Karpas-422 (cell line): ENCODE data around the gene YPEL4. TPM values are rescaled to one million over a fixed set of nuclear protein-coding genes. Genes with fewer than 3 reads are reported as not detected.

ENCODE experiments used
- DNase-seq: peaks from one replicate; pipeline ENCODE4 v3.0.0-alpha.2; 2015
- H2AFZ ChIP-seq: fragments of 200-600 bp; sonication (generic); 2 replicates; pipeline ENCODE4 v1.6.1; 2014; ENCODE audit warnings: antibody characterized with exemption, low read length, mixed read lengths
- H3K27ac ChIP-seq: fragments of 200-600 bp; sonication (generic); 2 replicates; pipeline ENCODE4 v1.5.1; 2014; ENCODE audit warnings: mild to moderate bottlenecking, low read length, moderate library complexity
- H3K27me3 ChIP-seq: fragments of 200-600 bp; sonication (generic); 2 replicates; pipeline ENCODE4 v1.6.1; 2014; ENCODE audit warnings: low read length, mixed read lengths
- H3K36me3 ChIP-seq: fragments of 200-600 bp; sonication (generic); 2 replicates; pipeline ENCODE4 v1.6.1; 2014; ENCODE audit warnings: low read length, mixed read lengths; ENCODE audit not compliant: insufficient read depth
- H3K4me1 ChIP-seq: fragments of 200-600 bp; sonication (generic); 2 replicates; pipeline ENCODE4 v1.6.1; 2014; ENCODE audit warnings: mild to moderate bottlenecking, low read length, mixed read lengths
- H3K4me2 ChIP-seq: fragments of 200-600 bp; sonication (generic); 2 replicates; pipeline ENCODE4 v1.6.1; 2014; ENCODE audit warnings: low read length, low read depth, mild to moderate bottlenecking; ENCODE audit not compliant: poor library complexity, severe bottlenecking
- H3K4me3 ChIP-seq: fragments of 200-600 bp; sonication (generic); 2 replicates; pipeline ENCODE4 v1.5.1; 2014; ENCODE audit warnings: mild to moderate bottlenecking, antibody characterized with exemption, low read length, mixed read lengths
- H3K79me2 ChIP-seq: fragments of 200-600 bp; sonication (generic); 2 replicates; pipeline ENCODE4 v1.6.1; 2014; ENCODE audit warnings: mild to moderate bottlenecking, low read length, mixed read lengths
- H3K9ac ChIP-seq: fragments of 200-600 bp; sonication (generic); 2 replicates; pipeline ENCODE4 v1.6.0; 2014; ENCODE audit warnings: low read length
- H3K9me2 ChIP-seq: fragments of 200-600 bp; sonication (generic), shearing (Covaris generic); replicated peaks from 2 replicates; pipeline ENCODE4 v1.6.0; 2014; ENCODE audit warnings: mild to moderate bottlenecking, low read length, moderate library complexity; ENCODE audit not compliant: insufficient read depth
- H3K9me3 ChIP-seq: fragments of 300-700, 200-600 bp; sonication (generic); 2 replicates; pipeline ENCODE4 v1.6.1; 2014; ENCODE audit warnings: low read length, mixed read lengths
- H4K20me1 ChIP-seq: fragments of 200-600 bp; sonication (generic); 2 replicates; pipeline ENCODE4 v1.6.1; 2014; ENCODE audit warnings: mild to moderate bottlenecking, antibody characterized with exemption, low read length, low read depth; ENCODE audit not compliant: insufficient read depth
- total RNA-seq: library from RNA; depleted of rRNA; stranded (reverse); fragments of >200 nt; shearing (Covaris generic); gene quantifications from 2 replicates; pipeline ENCODE4 v1.2.3, GENCODE V29; 2014; ENCODE audit warnings: low replicate concordance

YPEL4 gene
- total RNA-seq, 1 experiment from 2014 or later = not detected

- Histone ChIP-seq H3K9me3 (no peaks in the 10 kb centered on the region), H3K27ac (no peak overlapping the region)
- DNase-seq = no peak
These were observed 15.4 kb downstream of the YPEL4 start for GRCh38 chr11:57634311-57634710.

DNA sequence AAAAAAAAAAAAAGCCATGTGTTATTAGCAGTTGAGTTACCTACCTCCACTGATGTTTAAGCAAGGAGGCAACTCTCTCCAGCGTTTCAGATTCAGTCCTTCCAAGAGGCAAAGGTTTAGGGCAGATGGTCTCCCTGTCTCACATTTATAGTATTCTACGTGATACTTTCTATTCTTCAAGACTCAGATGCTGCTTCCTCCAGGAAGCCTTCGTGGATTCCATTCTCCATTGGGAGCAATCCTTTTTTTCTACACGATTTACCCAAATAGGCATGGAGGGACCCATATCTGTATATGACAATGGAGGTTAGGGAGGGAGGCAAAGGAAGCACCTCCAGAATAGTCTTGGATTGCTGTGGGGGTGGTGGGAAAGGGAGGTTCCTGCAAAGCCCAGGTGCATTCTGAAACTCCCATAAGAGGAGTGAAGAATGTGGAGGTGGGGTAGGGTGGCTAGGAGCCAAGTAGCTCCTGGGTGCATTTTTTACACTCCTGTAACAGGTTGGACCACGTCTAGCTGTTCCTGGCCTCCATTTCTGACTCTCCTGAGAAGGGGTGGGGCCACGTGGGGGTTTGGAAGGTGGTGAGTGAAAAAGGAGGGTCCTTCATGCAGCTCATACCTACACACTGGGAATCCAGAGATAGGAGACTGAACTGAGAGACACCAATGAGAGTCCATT, 16.2 kb downstream of the YPEL4 start:
- Histone ChIP-seq H3K4me3 (no peak overlapping the region), H3K4me1 (no peaks in the 10 kb centered on the region), H4K20me1 (no peaks in the 10 kb centered on the region), H3K36me3 (no peaks in the 10 kb centered on the region), H3K4me2 (no peak overlapping the region), H3K9me2 (no peaks in the 10 kb centered on the region), H3K27me3 (no peaks in the 10 kb centered on the region), H3K79me2 (no peaks in the 10 kb centered on the region), H3K27ac (no peak overlapping the region), H3K9me3 (no peaks in the 10 kb centered on the region), H3K9ac (no peak overlapping the region), H2AFZ (no peak overlapping the region)
- no peak for DNase-seq

More at GRCh38 chr11:57634311-57634710, 15.4 kb downstream of the YPEL4 start:
- no peak overlapping the region for H3K4me3 ChIP-seq
- H3K4me1 ChIP-seq = no peaks in the 10 kb centered on the region
- no peaks in the 10 kb centered on the region for H3K79me2 ChIP-seq
- no peaks in the 10 kb centered on the region for H3K9me2 ChIP-seq
- no peak overlapping the region for H3K4me2 ChIP-seq
- no peak overlapping the region for H3K9ac ChIP-seq
- no peaks in the 10 kb centered on the region for H4K20me1 ChIP-seq
- H3K36me3 ChIP-seq = no peaks in the 10 kb centered on the region
- H3K27me3 ChIP-seq = no peaks in the 10 kb centered on the region
- no peak overlapping the region for H2AFZ ChIP-seq

DNA sequence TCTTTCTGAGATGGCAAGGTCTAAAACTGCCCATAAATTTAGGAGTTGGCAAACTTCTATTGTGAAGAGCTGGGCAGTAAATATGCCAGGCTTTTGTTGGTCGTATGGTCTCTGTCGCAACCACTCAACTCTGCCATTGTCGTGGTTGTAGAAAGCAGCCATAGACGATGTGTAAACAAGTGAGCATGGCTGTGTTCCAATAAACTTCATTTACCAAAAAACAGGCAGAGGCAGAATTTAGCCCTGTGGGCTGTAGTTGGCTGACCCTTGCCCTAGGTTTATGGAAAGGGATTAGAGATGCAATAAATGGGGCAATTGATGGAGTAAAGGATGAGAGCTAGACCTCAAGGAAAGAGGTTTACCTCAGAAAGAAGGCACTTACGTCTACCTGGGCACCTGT, 17.6 kb downstream of the YPEL4 start:
- H2AFZ ChIP-seq = no peak overlapping the region
- H3K9me2 ChIP-seq = no peaks in the 10 kb centered on the region
- H3K9ac ChIP-seq = no peak overlapping the region
- no peaks in the 10 kb centered on the region for H3K9me3 ChIP-seq
- no peak for DNase-seq
- H3K27ac ChIP-seq = no peak overlapping the region
- no peak overlapping the region for H3K4me3 ChIP-seq
- H3K36me3 ChIP-seq = no peaks in the 10 kb centered on the region
- H4K20me1 ChIP-seq = no peaks in the 10 kb centered on the region
- H3K4me2 ChIP-seq = no peak overlapping the region
- H3K27me3 ChIP-seq = no peaks in the 10 kb centered on the region
- H3K4me1 ChIP-seq = no peaks in the 10 kb centered on the region
- no peaks in the 10 kb centered on the region for H3K79me2 ChIP-seq

- Histone ChIP-seq H3K27ac (no peak overlapping the region), H3K9ac (no peak overlapping the region), H3K9me3 (no peaks in the 10 kb centered on the region), H3K36me3 (no peaks in the 10 kb centered on the region), H3K79me2 (no peaks in the 10 kb centered on the region), H3K4me1 (no peaks in the 10 kb centered on the region), H3K9me2 (no peaks in the 10 kb centered on the region), H3K4me3 (no peak overlapping the region), H2AFZ (no peak overlapping the region), H3K4me2 (no peak overlapping the region), H3K27me3 (no peaks in the 10 kb centered on the region), H4K20me1 (no peaks in the 10 kb centered on the region)
- DNase-seq = no peak
These were observed 19.5 kb downstream of the YPEL4 start for GRCh38 chr11:57630171-57630570.

DNA sequence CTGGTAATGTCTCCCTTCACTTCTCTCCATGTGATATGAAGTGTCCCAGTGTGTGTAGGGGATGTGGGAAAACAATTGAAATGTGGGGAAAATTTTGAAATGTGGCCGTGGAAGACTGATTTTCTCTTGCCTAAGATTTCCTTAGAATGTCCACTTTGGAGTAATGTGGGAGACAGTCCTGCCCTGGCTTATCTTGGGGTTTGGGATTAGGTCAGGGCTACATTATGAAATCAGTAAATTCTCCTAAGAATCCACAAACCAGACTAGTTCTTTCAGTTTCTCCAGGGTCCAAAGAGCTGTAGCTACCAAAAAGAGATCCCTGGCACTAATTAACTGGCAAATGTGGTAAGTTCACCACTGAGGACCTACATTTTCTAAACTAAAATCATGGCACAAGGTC, 22.8 kb downstream of the YPEL4 start:
- H3K79me2 ChIP-seq = no peaks in the 10 kb centered on the region
- no peaks in the 10 kb centered on the region for H3K9me2 ChIP-seq
- no peaks in the 10 kb centered on the region for H3K4me1 ChIP-seq
- no peak overlapping the region for H3K9ac ChIP-seq
- H2AFZ ChIP-seq = no peak overlapping the region
- no peaks in the 10 kb centered on the region for H3K9me3 ChIP-seq
- no peaks in the 10 kb centered on the region for H3K27me3 ChIP-seq
- DNase-seq = no peak
- H3K27ac ChIP-seq = no peak overlapping the region
- no peak overlapping the region for H3K4me2 ChIP-seq
- no peaks in the 10 kb centered on the region for H4K20me1 ChIP-seq
- no peaks in the 10 kb centered on the region for H3K36me3 ChIP-seq
- no peak overlapping the region for H3K4me3 ChIP-seq

- Histone ChIP-seq H3K27ac (no peak overlapping the region), H3K79me2 (no peaks in the 10 kb centered on the region), H3K9ac (no peak overlapping the region)
These were observed 24.8 kb downstream of the YPEL4 start for GRCh38 chr11:57624864-57625263.

GRCh38 chr11:57622263-57622662, 27.4 kb downstream of the YPEL4 start:
- H4K20me1 ChIP-seq = no peaks in the 10 kb centered on the region
- H3K79me2 ChIP-seq = no peaks in the 10 kb centered on the region
- H3K4me2 ChIP-seq = no peak overlapping the region
- H2AFZ ChIP-seq = no peak overlapping the region
- H3K9ac ChIP-seq = no peak overlapping the region
- H3K36me3 ChIP-seq = no peaks in the 10 kb centered on the region
- no peak overlapping the region for H3K27ac ChIP-seq
- no peaks in the 10 kb centered on the region for H3K27me3 ChIP-seq
- no peak for DNase-seq
- no peaks in the 10 kb centered on the region for H3K4me1 ChIP-seq
- H3K4me3 ChIP-seq = no peak overlapping the region
- H3K9me2 ChIP-seq = no peaks in the 10 kb centered on the region
- H3K9me3 ChIP-seq = peaks cover 8% of the 10 kb centered on the region

More at GRCh38 chr11:57624864-57625263, 24.8 kb downstream of the YPEL4 start:
- no peaks in the 10 kb centered on the region for H3K27me3 ChIP-seq
- no peaks in the 10 kb centered on the region for H3K9me2 ChIP-seq
- no peaks in the 10 kb centered on the region for H3K4me1 ChIP-seq
- no peak overlapping the region for H3K4me3 ChIP-seq
- no peaks in the 10 kb centered on the region for H4K20me1 ChIP-seq
- no peak for DNase-seq
- H3K36me3 ChIP-seq = no peaks in the 10 kb centered on the region
- peaks cover 6% of the 10 kb centered on the region for H3K9me3 ChIP-seq
- H2AFZ ChIP-seq = no peak overlapping the region
- no peak overlapping the region for H3K4me2 ChIP-seq

GRCh38 chr11:57620467-57620866, 29.2 kb downstream of the YPEL4 start:
- no peaks in the 10 kb centered on the region for H3K4me1 ChIP-seq
- H3K9ac ChIP-seq = no peak overlapping the region
- H4K20me1 ChIP-seq = no peaks in the 10 kb centered on the region
- DNase-seq = no peak
- no peak overlapping the region for H3K4me2 ChIP-seq
- H2AFZ ChIP-seq = no peak overlapping the region
- H3K27ac ChIP-seq = no peak overlapping the region
- no peaks in the 10 kb centered on the region for H3K79me2 ChIP-seq
- peaks cover 8% of the 10 kb centered on the region for H3K9me3 ChIP-seq
- no peaks in the 10 kb centered on the region for H3K9me2 ChIP-seq
- H3K4me3 ChIP-seq = no peak overlapping the region
- no peaks in the 10 kb centered on the region for H3K36me3 ChIP-seq
- no peaks in the 10 kb centered on the region for H3K27me3 ChIP-seq
